WTC11 (cell line): Measurements from ENCODE around the gene TRAPPC13.

Experiments
- AFF4 ChIP-seq: sonication (generic); formaldehyde crosslinking; IDR thresholded peaks from 2 replicates; pipeline ENCODE4 v1.8.1; 2023; ENCODE audit warnings: mild to moderate bottlenecking, missing genetic modification reagents, borderline replicate concordance
- CTCF ChIP-seq: fragments of 200-600 bp; IDR thresholded peaks from 2 replicates; pipeline ENCODE4 v1.8.0; 2022; ENCODE audit warnings: antibody characterized with exemption
- ESRRA ChIP-seq: sonication (generic); formaldehyde crosslinking; IDR thresholded peaks from 2 replicates; pipeline ENCODE4 v1.8.1; 2022; ENCODE audit warnings: mild to moderate bottlenecking, missing genetic modification reagents, borderline replicate concordance
- ETV6 ChIP-seq: sonication (generic); formaldehyde crosslinking; IDR thresholded peaks from 2 replicates; pipeline ENCODE4 v1.8.1; 2022; ENCODE audit warnings: mild to moderate bottlenecking, missing genetic modification reagents
- IRF1 ChIP-seq: sonication (generic); formaldehyde crosslinking; IDR thresholded peaks from 2 replicates; pipeline ENCODE4 v1.8.0; 2023; ENCODE audit warnings: missing genetic modification reagents
- JUN ChIP-seq: sonication (generic); formaldehyde crosslinking; IDR thresholded peaks from 2 replicates; pipeline ENCODE4 v1.8.0; 2023; ENCODE audit warnings: mild to moderate bottlenecking, missing genetic modification reagents
- KAT7 ChIP-seq: sonication (generic); formaldehyde crosslinking; IDR thresholded peaks from 2 replicates; pipeline ENCODE4 v1.8.1; 2023; ENCODE audit warnings: missing genetic modification reagents, mild to moderate bottlenecking, borderline replicate concordance
- MAX ChIP-seq: sonication (generic); formaldehyde crosslinking; IDR thresholded peaks from 2 replicates; pipeline ENCODE4 v1.8.0; 2022; ENCODE audit warnings: mild to moderate bottlenecking, missing genetic modification reagents
- ZNF317 ChIP-seq: sonication (generic); formaldehyde crosslinking; IDR thresholded peaks from 2 replicates; pipeline ENCODE4 v1.8.1; 2023; ENCODE audit warnings: low read depth, mild to moderate bottlenecking, moderate library complexity, missing genetic modification reagents, borderline replicate concordance
- ZNF512 ChIP-seq: sonication (generic); formaldehyde crosslinking; IDR thresholded peaks from 2 replicates; pipeline ENCODE4 v1.8.1; 2022; ENCODE audit warnings: missing genetic modification reagents, borderline replicate concordance

GRCh38 chr5:65674749-65675148 is 49.9 kb downstream of the TRAPPC13 start:
- TF ChIP-seq ETV6 (CRISPR knock-in tag): no peak
- no peak for TF ChIP-seq CTCF
- TF ChIP-seq JUN (CRISPR knock-in tag): no peak
- TF ChIP-seq MAX (CRISPR knock-in tag): no peak
- no peak for TF ChIP-seq KAT7 (CRISPR knock-in tag)
- TF ChIP-seq ZNF512 (CRISPR knock-in tag): no peak
- TF ChIP-seq IRF1 (CRISPR knock-in tag): no peak
- no peak for TF ChIP-seq ZNF317 (CRISPR knock-in tag)
- TF ChIP-seq AFF4 (CRISPR knock-in tag): no peak
- TF ChIP-seq ESRRA (CRISPR knock-in tag): no peak
